Liver (tissue), 9 donors: ENCODE data around the gene BLID. TPM values are rescaled to one million over a fixed set of nuclear protein-coding genes. Genes with fewer than 3 reads are reported as not detected.

ENCODE experiments used
- DNase-seq: peaks from one replicate; pipeline ENCODE4 v3.0.0-alpha.2; 2017; ENCODE audit warnings: low spot score
- H3K27ac ChIP-seq, 2 donors: one replicate each; pipeline ENCODE4 v1.7.0; 2013; ENCODE audit warnings: inconsistent platforms in 2 of 2, low read length in 2 of 2, control low read depth in 1 of 2, low read depth in 1 of 2, mild to moderate bottlenecking in 1 of 2
- H3K27me3 ChIP-seq, 4 donors: one replicate each; pipeline versions ENCODE4 v1.6.1 to v1.7.0; 2013; ENCODE audit warnings: low read length in 3 of 4, inconsistent platforms in 1 of 4, mild to moderate bottlenecking in 1 of 4, moderate library complexity in 1 of 4; ENCODE audit not compliant: control insufficient read depth in 4 of 4, insufficient read depth in 4 of 4
- H3K36me3 ChIP-seq, 4 donors: one replicate each; pipeline versions ENCODE4 v1.6.1 to v1.7.0; 2013; ENCODE audit warnings: low read length in 3 of 4, mild to moderate bottlenecking in 3 of 4, low read depth in 1 of 4, moderate library complexity in 1 of 4; ENCODE audit not compliant: control insufficient read depth in 4 of 4, insufficient read depth in 3 of 4
- H3K4me1 ChIP-seq, 4 donors: one replicate each; pipeline versions ENCODE4 v1.6.1 to v1.7.0; 2013; ENCODE audit warnings: low read length in 3 of 4, mild to moderate bottlenecking in 3 of 4, moderate library complexity in 1 of 4; ENCODE audit not compliant: control insufficient read depth in 4 of 4, insufficient read depth in 4 of 4
- H3K4me3 ChIP-seq, 3 donors: one replicate each; pipeline versions ENCODE4 v1.6.1 to v1.7.0; 2013; ENCODE audit warnings: low read length in 3 of 3, control low read depth in 1 of 3, low read depth in 1 of 3, mild to moderate bottlenecking in 1 of 3
- H3K9ac ChIP-seq, 2 donors: one replicate each; pipeline ENCODE4 v1.7.0; 2013; ENCODE audit warnings: low read length in 2 of 2, mild to moderate bottlenecking in 2 of 2, moderate library complexity in 2 of 2, control low read depth in 1 of 2, low read depth in 1 of 2
- H3K9me3 ChIP-seq, 4 donors: one replicate each; pipeline versions ENCODE4 v1.6.1 to v1.7.0; 2013; ENCODE audit warnings: low read length in 3 of 4; ENCODE audit not compliant: control insufficient read depth in 4 of 4
- CTCF ChIP-seq: fragments of 150-350 bp; IDR thresholded peaks from 2 replicates; pipeline ENCODE4 v1.5.1; 2017; ENCODE audit warnings: improper control_type of control experiment, low read depth, low read length; ENCODE audit not compliant: missing input control
- EGR1 ChIP-seq, 2 donors: IDR thresholded peaks; 2 replicates each; pipeline ENCODE4 v1.6.1; 2016 to 2018; ENCODE audit warnings: antibody characterized with exemption in 2 of 2, low read depth in 2 of 2
- FOXA1 ChIP-seq: IDR thresholded peaks from 2 replicates; pipeline ENCODE4 v1.6.1; 2016; ENCODE audit warnings: antibody characterized with exemption
- FOXA2 ChIP-seq: IDR thresholded peaks from 2 replicates; pipeline ENCODE4 v1.6.1; 2016; ENCODE audit warnings: antibody characterized with exemption
- GABPA ChIP-seq, 2 donors: IDR thresholded peaks in 1 of 2; conservative IDR thresholded peaks in 1 of 2; 2 replicates each; pipeline ENCODE4 v1.6.1; 2016; ENCODE audit warnings: antibody characterized with exemption in 2 of 2, mild to moderate bottlenecking in 1 of 2, moderate library complexity in 1 of 2
- HNF4A ChIP-seq, 2 donors: conservative IDR thresholded peaks; 2 replicates each; pipeline ENCODE4 v1.6.1; 2016; ENCODE audit warnings: antibody characterized with exemption in 2 of 2, mild to moderate bottlenecking in 2 of 2
- HNF4G ChIP-seq: IDR thresholded peaks from 2 replicates; pipeline ENCODE4 v1.6.1; 2016; ENCODE audit warnings: antibody characterized with exemption
- JUND ChIP-seq, 2 donors: IDR thresholded peaks; 2 replicates each; pipeline ENCODE4 v1.6.1; 2016; ENCODE audit warnings: antibody characterized with exemption in 2 of 2
- MAX ChIP-seq: IDR thresholded peaks from 2 replicates; pipeline ENCODE4 v1.6.1; 2016; ENCODE audit warnings: antibody characterized with exemption
- RAD21 ChIP-seq, 2 donors: IDR thresholded peaks; 2 replicates each; pipeline ENCODE4 v1.6.1; 2016; ENCODE audit warnings: antibody characterized with exemption in 2 of 2, mild to moderate bottlenecking in 2 of 2
- RXRA ChIP-seq, 2 donors: IDR thresholded peaks; 2 replicates each; pipeline ENCODE4 v1.6.1; 2017 to 2018; ENCODE audit warnings: antibody characterized with exemption in 2 of 2, mild to moderate bottlenecking in 1 of 2
- SP1 ChIP-seq: IDR thresholded peaks from 2 replicates; pipeline ENCODE4 v1.6.1; 2018; ENCODE audit warnings: antibody characterized with exemption, mild to moderate bottlenecking
- TAF1 ChIP-seq: conservative IDR thresholded peaks from 2 replicates; pipeline ENCODE4 v1.6.1; 2016; ENCODE audit warnings: antibody characterized with exemption, mild to moderate bottlenecking
- YY1 ChIP-seq: IDR thresholded peaks from 2 replicates; pipeline ENCODE4 v1.6.1; 2016; ENCODE audit warnings: antibody characterized with exemption, mild to moderate bottlenecking
- WGBS: extraction: QIAGEN DNeasy Blood & Tissue Kit; methylation state at CpG from one replicate; pipeline ENCODE4 v1.1.7; 2013; 5-methylcytosine and 5-hydroxymethylcytosine counted together
- polyA plus RNA-seq, 2 donors: library from polyadenylated mRNA; stranded (reverse) in 1 of 2; unstranded in 1 of 2; fragments of 200-250 nt in 1 of 2; fragments of >200 nt in 1 of 2; fragmentation: Nextera tagmentation in 1 of 2; extraction: Ambion mirVana in 1 of 2; gene quantifications; one replicate each; pipeline versions ENCODE4 v1.2.1 to v1.2.3, GENCODE V29; 2013 to 2015
- total RNA-seq, 2 donors: library from RNA; depleted of rRNA; stranded (reverse); fragments of >200 nt; gene quantifications; one replicate each; pipeline ENCODE4 v1.2.3, GENCODE V29; 2014
- TF ChIP-seq, protein P1 (sequence below): IDR thresholded peaks from 2 replicates; pipeline ENCODE4 v1.6.1; 2016; ENCODE audit warnings: antibody characterized with exemption, mild to moderate bottlenecking
- TF ChIP-seq, protein P2 (sequence below): IDR thresholded peaks from 2 replicates; pipeline ENCODE4 v1.6.1; 2016; ENCODE audit warnings: antibody characterized with exemption
- TF ChIP-seq, protein P3 (sequence below): IDR thresholded peaks from 2 replicates; pipeline ENCODE4 v1.6.1; 2016; ENCODE audit warnings: antibody characterized with exemption
- donor health status: healthy.
- donor health status: healthy.
- donor health status: healthy.
- donor health status: healthy.
- donor health status: healthy.

The BLID gene
- total and polyA plus RNA-seq, 4 donors: 0.18 to 0.84 (median 0.33) TPM; not detected in 1

DNA sequence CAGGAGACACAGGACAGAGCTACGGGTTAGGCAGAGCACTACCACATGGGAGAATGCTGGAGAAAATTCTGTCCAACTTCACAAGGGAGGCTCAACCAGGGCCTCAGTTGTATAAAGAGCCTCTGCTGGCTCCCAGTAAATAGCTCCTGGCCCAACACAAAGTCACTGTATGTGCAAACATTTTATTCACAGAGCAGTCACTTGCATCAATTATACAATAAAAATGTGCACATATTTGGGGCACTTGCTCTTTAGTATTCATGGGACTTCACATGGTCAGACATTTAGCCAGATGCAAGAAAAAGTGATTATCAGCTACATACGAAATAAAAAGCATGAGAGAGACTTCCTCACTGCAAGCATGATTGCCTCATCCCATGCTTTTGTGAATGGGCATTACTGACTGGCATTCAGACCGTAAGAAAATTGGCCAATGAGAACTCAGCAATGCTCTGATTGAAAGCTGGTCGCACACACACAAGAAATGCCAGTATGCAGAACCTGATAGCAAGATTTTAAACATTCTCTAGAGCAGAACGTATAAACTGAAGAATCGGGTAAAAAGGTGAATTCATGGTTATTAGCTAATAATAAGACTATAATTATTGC is 39.4 kb downstream of the BLID start:
- Histone ChIP-seq H3K4me1 (no peaks in the 10 kb centered on the region), H3K4me3 (no peak overlapping the region), H3K36me3 (no peaks in the 10 kb centered on the region), H3K27me3 (no peaks in the 10 kb centered on the region), H3K9ac (no peak overlapping the region), H3K9me3 (no peaks in the 10 kb centered on the region), H3K27ac (no peak overlapping the region)
- TF ChIP-seq HNF4G: no peak
- no peak for TF ChIP-seq FOXA2
- TF ChIP-seq CTCF: no peak
- no peak for TF ChIP-seq GABPA (IDR thresholded peaks at IDR 0.05 in 1 of 2, conservative IDR thresholded peaks at IDR 0.05 in 1 of 2)
- TF ChIP-seq, protein P1, sequence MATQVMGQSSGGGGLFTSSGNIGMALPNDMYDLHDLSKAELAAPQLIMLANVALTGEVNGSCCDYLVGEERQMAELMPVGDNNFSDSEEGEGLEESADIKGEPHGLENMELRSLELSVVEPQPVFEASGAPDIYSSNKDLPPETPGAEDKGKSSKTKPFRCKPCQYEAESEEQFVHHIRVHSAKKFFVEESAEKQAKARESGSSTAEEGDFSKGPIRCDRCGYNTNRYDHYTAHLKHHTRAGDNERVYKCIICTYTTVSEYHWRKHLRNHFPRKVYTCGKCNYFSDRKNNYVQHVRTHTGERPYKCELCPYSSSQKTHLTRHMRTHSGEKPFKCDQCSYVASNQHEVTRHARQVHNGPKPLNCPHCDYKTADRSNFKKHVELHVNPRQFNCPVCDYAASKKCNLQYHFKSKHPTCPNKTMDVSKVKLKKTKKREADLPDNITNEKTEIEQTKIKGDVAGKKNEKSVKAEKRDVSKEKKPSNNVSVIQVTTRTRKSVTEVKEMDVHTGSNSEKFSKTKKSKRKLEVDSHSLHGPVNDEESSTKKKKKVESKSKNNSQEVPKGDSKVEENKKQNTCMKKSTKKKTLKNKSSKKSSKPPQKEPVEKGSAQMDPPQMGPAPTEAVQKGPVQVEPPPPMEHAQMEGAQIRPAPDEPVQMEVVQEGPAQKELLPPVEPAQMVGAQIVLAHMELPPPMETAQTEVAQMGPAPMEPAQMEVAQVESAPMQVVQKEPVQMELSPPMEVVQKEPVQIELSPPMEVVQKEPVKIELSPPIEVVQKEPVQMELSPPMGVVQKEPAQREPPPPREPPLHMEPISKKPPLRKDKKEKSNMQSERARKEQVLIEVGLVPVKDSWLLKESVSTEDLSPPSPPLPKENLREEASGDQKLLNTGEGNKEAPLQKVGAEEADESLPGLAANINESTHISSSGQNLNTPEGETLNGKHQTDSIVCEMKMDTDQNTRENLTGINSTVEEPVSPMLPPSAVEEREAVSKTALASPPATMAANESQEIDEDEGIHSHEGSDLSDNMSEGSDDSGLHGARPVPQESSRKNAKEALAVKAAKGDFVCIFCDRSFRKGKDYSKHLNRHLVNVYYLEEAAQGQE: no peak
- no peak for TF ChIP-seq SP1
- no peak for TF ChIP-seq RAD21 (IDR thresholded peaks at IDR 0.05)
- TF ChIP-seq YY1: no peak
- no peak for TF ChIP-seq FOXA1
- TF ChIP-seq, protein P2, sequence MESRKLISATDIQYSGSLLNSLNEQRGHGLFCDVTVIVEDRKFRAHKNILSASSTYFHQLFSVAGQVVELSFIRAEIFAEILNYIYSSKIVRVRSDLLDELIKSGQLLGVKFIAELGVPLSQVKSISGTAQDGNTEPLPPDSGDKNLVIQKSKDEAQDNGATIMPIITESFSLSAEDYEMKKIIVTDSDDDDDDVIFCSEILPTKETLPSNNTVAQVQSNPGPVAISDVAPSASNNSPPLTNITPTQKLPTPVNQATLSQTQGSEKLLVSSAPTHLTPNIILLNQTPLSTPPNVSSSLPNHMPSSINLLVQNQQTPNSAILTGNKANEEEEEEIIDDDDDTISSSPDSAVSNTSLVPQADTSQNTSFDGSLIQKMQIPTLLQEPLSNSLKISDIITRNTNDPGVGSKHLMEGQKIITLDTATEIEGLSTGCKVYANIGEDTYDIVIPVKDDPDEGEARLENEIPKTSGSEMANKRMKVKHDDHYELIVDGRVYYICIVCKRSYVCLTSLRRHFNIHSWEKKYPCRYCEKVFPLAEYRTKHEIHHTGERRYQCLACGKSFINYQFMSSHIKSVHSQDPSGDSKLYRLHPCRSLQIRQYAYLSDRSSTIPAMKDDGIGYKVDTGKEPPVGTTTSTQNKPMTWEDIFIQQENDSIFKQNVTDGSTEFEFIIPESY: no peak
- TF ChIP-seq, protein P3, sequence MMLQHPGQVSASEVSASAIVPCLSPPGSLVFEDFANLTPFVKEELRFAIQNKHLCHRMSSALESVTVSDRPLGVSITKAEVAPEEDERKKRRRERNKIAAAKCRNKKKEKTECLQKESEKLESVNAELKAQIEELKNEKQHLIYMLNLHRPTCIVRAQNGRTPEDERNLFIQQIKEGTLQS: no peak
- no peak for TF ChIP-seq EGR1 (IDR thresholded peaks at IDR 0.05; ENCODE audit: low read depth in 2 of 2)
- no peak for TF ChIP-seq RXRA (IDR thresholded peaks at IDR 0.05)
- 86% methylated on average over 6 of the region's 6 CpGs for WGBS
- no peak for DNase-seq

DNA sequence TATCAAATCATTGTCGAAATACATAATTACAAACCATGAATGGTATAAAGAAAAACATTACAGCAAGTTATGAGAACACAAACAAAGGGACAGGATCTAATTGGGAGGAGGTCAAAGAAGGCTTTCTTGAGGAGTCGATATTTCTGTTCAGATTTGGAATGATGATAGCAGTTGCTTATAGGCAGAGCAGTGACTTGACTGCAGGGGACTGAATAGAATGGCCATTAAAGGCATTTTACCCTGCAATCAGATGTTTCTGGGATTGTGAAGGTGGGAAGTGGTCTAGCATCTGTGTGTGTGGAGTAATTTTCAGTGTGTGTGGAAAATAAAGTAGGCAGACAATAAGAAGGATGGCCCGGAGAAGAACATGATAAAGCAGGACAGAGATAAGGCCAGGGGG is 41.0 kb downstream of the BLID start:
- Histone ChIP-seq H3K36me3 (no peaks in the 10 kb centered on the region), H3K4me3 (no peak overlapping the region), H3K4me1 (no peaks in the 10 kb centered on the region), H3K9ac (no peak overlapping the region), H3K27me3 (no peaks in the 10 kb centered on the region), H3K27ac (no peak overlapping the region), H3K9me3 (no peaks in the 10 kb centered on the region)
- no peak for TF ChIP-seq HNF4G
- TF ChIP-seq YY1: no peak
- no peak for TF ChIP-seq CTCF
- TF ChIP-seq SP1: no peak
- no peak for TF ChIP-seq RXRA (IDR thresholded peaks at IDR 0.05)
- TF ChIP-seq, protein P3: no peak
- TF ChIP-seq EGR1 (IDR thresholded peaks at IDR 0.05; ENCODE audit: low read depth in 2 of 2): no peak
- no peak for TF ChIP-seq JUND (IDR thresholded peaks at IDR 0.05)
- no peak for TF ChIP-seq MAX
- no peak for TF ChIP-seq FOXA1
- TF ChIP-seq, protein P2: no peak
- TF ChIP-seq FOXA2: no peak
- TF ChIP-seq RAD21 (IDR thresholded peaks at IDR 0.05): no peak
- no peak for TF ChIP-seq TAF1
- no peak for TF ChIP-seq HNF4A (conservative IDR thresholded peaks at IDR 0.05)
- 82% methylated on average over 3 of the region's 3 CpGs for WGBS
- DNase-seq: no peak
